ENCODE results near the gene PDE7B.

The PDE7B gene

GRCh38 chr6:135994857-135995544 is 143.5 kb downstream of the PDE7B start:
- no peak for DNase-seq
- H3K4me2 ChIP-seq (ENCODE audit: low read depth, low read length) = no peak overlapping the region
- H3K4me3 ChIP-seq (ENCODE audit: low read length) = no peak overlapping the region
- H3K27ac ChIP-seq (ENCODE audit: low read length) = no peak overlapping the region
- no peak overlapping the region for H3K9ac ChIP-seq (ENCODE audit: low read length)
- no peaks in the 10 kb centered on the region for H3K9me3 ChIP-seq (replicated peaks; ENCODE audit: insufficient read depth, low read length)
- H4K20me1 ChIP-seq (ENCODE audit: insufficient read depth, low read length) = no peaks in the 10 kb centered on the region
- H3K4me1 ChIP-seq (ENCODE audit: low read length) = no peaks in the 10 kb centered on the region
- no peaks in the 10 kb centered on the region for H3K79me2 ChIP-seq (ENCODE audit: low read length)
- no peaks in the 10 kb centered on the region for H3K27me3 ChIP-seq (replicated peaks; ENCODE audit: insufficient read depth, low read length)
- no peaks in the 10 kb centered on the region for H3K9me2 ChIP-seq (replicated peaks; ENCODE audit: insufficient read depth, low read length)
- no peaks in the 10 kb centered on the region for H3F3A ChIP-seq (ENCODE audit: insufficient read depth, low read length)
- H3K36me3 ChIP-seq (replicated peaks; ENCODE audit: insufficient read depth, low read length) = no peaks in the 10 kb centered on the region
- TF ChIP-seq EZH2 (optimal IDR thresholded peaks at IDR 0.05; ENCODE audit: low read depth, low read length) (no peak), CTCF (IDR thresholded peaks at IDR 0.05; ENCODE audit: low read length) (no peak), EZH2phosphoT487 (IDR thresholded peaks at IDR 0.05; ENCODE audit: low read length) (no peak)
- H2AFZ ChIP-seq (ENCODE audit: low read length) = no peak overlapping the region

- H3K9me3 ChIP-seq (replicated peaks; ENCODE audit: insufficient read depth, low read length) = no peaks in the 10 kb centered on the region
Observed at GRCh38 chr6:135995545-135995898, 144.0 kb downstream of the PDE7B start.

GRCh38 chr6:135996668-135997067 is 145.2 kb downstream of the PDE7B start:
- TF ChIP-seq CTCF (IDR thresholded peaks at IDR 0.05; ENCODE audit: low read length) = no peak
- no peak for TF ChIP-seq EZH2phosphoT487 (IDR thresholded peaks at IDR 0.05; ENCODE audit: low read length)
- TF ChIP-seq EZH2 (optimal IDR thresholded peaks at IDR 0.05; ENCODE audit: low read depth, low read length) = no peak
- Histone ChIP-seq H3K9ac (ENCODE audit: low read length) (no peak overlapping the region), H3K27ac (ENCODE audit: low read length) (no peak overlapping the region), H3F3A (ENCODE audit: insufficient read depth, low read length) (no peaks in the 10 kb centered on the region), H3K4me3 (ENCODE audit: low read length) (no peak overlapping the region), H2AFZ (ENCODE audit: low read length) (no peak overlapping the region), H3K79me2 (ENCODE audit: low read length) (no peaks in the 10 kb centered on the region), H3K4me2 (ENCODE audit: low read depth, low read length) (no peak overlapping the region), H3K36me3 (replicated peaks; ENCODE audit: insufficient read depth, low read length) (no peaks in the 10 kb centered on the region), H3K9me2 (replicated peaks; ENCODE audit: insufficient read depth, low read length) (no peaks in the 10 kb centered on the region), H3K4me1 (ENCODE audit: low read length) (no peaks in the 10 kb centered on the region), H3K9me3 (replicated peaks; ENCODE audit: insufficient read depth, low read length) (no peaks in the 10 kb centered on the region), H3K27me3 (replicated peaks; ENCODE audit: insufficient read depth, low read length) (no peaks in the 10 kb centered on the region), H4K20me1 (ENCODE audit: insufficient read depth, low read length) (no peaks in the 10 kb centered on the region)
- DNase-seq = no peak

More at GRCh38 chr6:135995545-135995898, 144.0 kb downstream of the PDE7B start:
- TF ChIP-seq EZH2 (optimal IDR thresholded peaks at IDR 0.05; ENCODE audit: low read depth, low read length) (no peak), EZH2phosphoT487 (IDR thresholded peaks at IDR 0.05; ENCODE audit: low read length) (no peak), CTCF (IDR thresholded peaks at IDR 0.05; ENCODE audit: low read length) (no peak)
- no peaks in the 10 kb centered on the region for H3K36me3 ChIP-seq (replicated peaks; ENCODE audit: insufficient read depth, low read length)
- no peak overlapping the region for H3K27ac ChIP-seq (ENCODE audit: low read length)
- no peaks in the 10 kb centered on the region for H4K20me1 ChIP-seq (ENCODE audit: insufficient read depth, low read length)
- H3F3A ChIP-seq (ENCODE audit: insufficient read depth, low read length) = no peaks in the 10 kb centered on the region
- no peaks in the 10 kb centered on the region for H3K9me2 ChIP-seq (replicated peaks; ENCODE audit: insufficient read depth, low read length)
- H3K27me3 ChIP-seq (replicated peaks; ENCODE audit: insufficient read depth, low read length) = no peaks in the 10 kb centered on the region
- no peaks in the 10 kb centered on the region for H3K79me2 ChIP-seq (ENCODE audit: low read length)
- no peak overlapping the region for H3K4me3 ChIP-seq (ENCODE audit: low read length)
- no peak overlapping the region for H3K4me2 ChIP-seq (ENCODE audit: low read depth, low read length)
- no peak for DNase-seq
- H3K9ac ChIP-seq (ENCODE audit: low read length) = no peak overlapping the region
- H2AFZ ChIP-seq (ENCODE audit: low read length) = no peak overlapping the region
- no peaks in the 10 kb centered on the region for H3K4me1 ChIP-seq (ENCODE audit: low read length)

Measured in MM.1S (cell line).